ENCODE measurements around the gene CD5L. TPM values are rescaled to one million over a fixed set of nuclear protein-coding genes. Genes with fewer than 3 reads are reported as not detected.

Gene CD5L
- total and polyA plus RNA-seq, 5 donors, result 0.24 to 0.42 (median 0.29) TPM; not detected in 2

Other genes starting within 250 kb of the CD5L start
- gene FCRL4, start 243.7 kb downstream of the CD5L start, total RNA-seq, result not detected
- gene FCRL4, start 243.7 kb downstream of the CD5L start, polyA plus RNA-seq, result not detected
- under 1 TPM in 1 of 4 donors, not detected in 3; 0.08 TPM for gene FCRL3, start 141.0 kb downstream of the CD5L start, total RNA-seq
- not detected for gene FCRL3, start 141.0 kb downstream of the CD5L start, polyA plus RNA-seq
- gene FCRL2, start 64.7 kb downstream of the CD5L start, total RNA-seq, result not detected
- gene FCRL2, start 64.7 kb downstream of the CD5L start, polyA plus RNA-seq, result not detected
- gene FCRL1, start 21.7 kb downstream of the CD5L start, total RNA-seq, result not detected
- gene FCRL1, start 21.7 kb downstream of the CD5L start, polyA plus RNA-seq, result not detected
- 10 to 100 TPM; 11.7 to 19.0 (median 15.6) TPM for gene KIRREL1, start 151.8 kb upstream of the CD5L start, total RNA-seq
- gene KIRREL1, start 151.8 kb upstream of the CD5L start, polyA plus RNA-seq, result 6.0 TPM